HepG2 (cell line): Measurements from ENCODE around the gene VSNL1. TPM values are rescaled to one million over a fixed set of nuclear protein-coding genes. Genes with fewer than 3 reads are reported as not detected.
A peak's percentile ranks its signal among the peaks of the same experiment; 100 is the strongest.

Source experiments
- ATAC-seq: fragments of 200-7000 bp; cut with Tn5 transposase; 3 replicates; pipeline ENCODE4 v1.9.1; 2020; ENCODE audit warnings: mild to moderate bottlenecking, moderate library complexity
- BruUV-seq: library from RNA; stranded (reverse); fragments of 400-500 nt; replicated peaks from 2 replicates; lab custom pipeline; 2021; lab: Mats Ljungman, UMichigan
- CTCF ChIA-PET: fragments of 300-600 bp; formaldehyde crosslinking; extraction: SDS; loops from one replicate; lab custom pipeline; 2021; ENCODE audit warnings: low total read pairs, inconsistent platforms, low intra/inter-chr PET ratio; lab: Yijun Ruan, JAX
- POLR2A ChIA-PET: fragments of 350-600 bp; sonication (Branson Sonifier 250); formaldehyde crosslinking; loops from one replicate; lab custom pipeline; 2020; ENCODE audit warnings: antibody characterized with exemption, inconsistent platforms; lab: Yijun Ruan, JAX
- DNase-seq: peaks from one replicate; pipeline ENCODE4 v3.0.0-alpha.2; 2015; ENCODE audit warnings: low spot score
- FAIRE-seq: peaks from 3 replicates; lab custom pipeline; 2011; peaks lifted over from hg19 to GRCh38; lab: Jason Lieb, UNC
- H2AFZ ChIP-seq: one replicate; pipeline ENCODE4 v1.6.1; 2011; ENCODE audit warnings: low read length, inconsistent platforms
- H3K27ac ChIP-seq: fragments of 300-600 bp; 3 replicates; pipeline ENCODE4 v1.8.0; 2011; ENCODE audit warnings: mixed run types, mild to moderate bottlenecking, mixed read lengths, low read length, inconsistent platforms; ENCODE audit not compliant: insufficient read depth; ENCODE audit errors: extremely low read length
- H3K27me3 ChIP-seq, 2 experiments: fragments of 200-600 bp in 1 of 2; 2 replicates in 1 of 2; 3 replicates in 1 of 2; pipeline versions ENCODE4 v1.6.0 to v1.8.0; 2011; ENCODE audit warnings: low read length in 2 of 2, mild to moderate bottlenecking in 2 of 2, moderate library complexity in 2 of 2, inconsistent platforms in 1 of 2; ENCODE audit not compliant: insufficient read depth in 2 of 2, control insufficient read depth in 1 of 2
- H3K36me3 ChIP-seq, 2 experiments: fragments of 200-600 bp in 1 of 2; replicated peaks in 1 of 2; 2 replicates in 1 of 2; 3 replicates in 1 of 2; pipeline versions ENCODE4 v1.5.1 to v1.8.0; 2011; ENCODE audit warnings: low read length in 2 of 2, inconsistent platforms in 1 of 2; ENCODE audit not compliant: insufficient read depth in 2 of 2, control insufficient read depth in 1 of 2
- H3K4me1 ChIP-seq: 2 replicates; pipeline ENCODE4 v1.5.1; 2012; ENCODE audit warnings: low read length, inconsistent platforms; ENCODE audit not compliant: insufficient read depth
- H3K4me2 ChIP-seq: 2 replicates; pipeline ENCODE4 v1.6.0; 2011; ENCODE audit warnings: low read depth, low read length, inconsistent platforms
- H3K4me3 ChIP-seq, 3 experiments: fragments of 200-600 bp in 1 of 3; sonication (generic), shearing (Covaris generic) in 1 of 3; replicated peaks in 1 of 3; 2 replicates each; pipeline ENCODE4 v1.5.1; 2011 to 2016; ENCODE audit warnings: low read length in 3 of 3, inconsistent platforms in 2 of 3, low read depth in 2 of 3, mild to moderate bottlenecking in 2 of 3, control low read depth in 1 of 3, mixed read lengths in 1 of 3; ENCODE audit not compliant: insufficient read depth in 1 of 3
- H3K79me2 ChIP-seq: one replicate; pipeline ENCODE4 v1.6.1; 2011; ENCODE audit warnings: low read length, inconsistent platforms; ENCODE audit not compliant: insufficient read depth
- H3K9ac ChIP-seq: 2 replicates; pipeline ENCODE4 v1.6.0; 2011; ENCODE audit warnings: mild to moderate bottlenecking, low read depth, low read length, inconsistent platforms; ENCODE audit not compliant: insufficient read depth
- H3K9me3 ChIP-seq: 2 replicates; pipeline ENCODE4 v1.5.1; 2012; ENCODE audit warnings: mild to moderate bottlenecking, low read length
- H4K20me1 ChIP-seq: 2 replicates; pipeline ENCODE4 v1.6.0; 2011; ENCODE audit warnings: inconsistent platforms, mild to moderate bottlenecking, low read length, moderate library complexity; ENCODE audit not compliant: insufficient read depth
- ATM ChIP-seq: fragments of 450-650 bp; IDR thresholded peaks from 2 replicates; pipeline ENCODE4 v1.7.1; 2017; ENCODE audit warnings: mild to moderate bottlenecking, borderline replicate concordance
- E2F5 ChIP-seq: sonication (generic); formaldehyde crosslinking; conservative IDR thresholded peaks from 2 replicates; pipeline ENCODE4 v1.4.0; 2020; ENCODE audit warnings: missing genetic modification reagents
- GPN1 ChIP-seq: sonication (generic); formaldehyde crosslinking; IDR thresholded peaks from 2 replicates; pipeline ENCODE4 v1.5.1; 2020; ENCODE audit warnings: missing genetic modification reagents, borderline replicate concordance
- MLX ChIP-seq: IDR thresholded peaks from 2 replicates; pipeline ENCODE4 v1.6.1; 2016
- ZFP90 ChIP-seq: sonication (generic); formaldehyde crosslinking; IDR thresholded peaks from 2 replicates; pipeline ENCODE4 v1.8.0; 2022; ENCODE audit warnings: missing genetic modification reagents, mild to moderate bottlenecking, inconsistent platforms, borderline replicate concordance
- ZNF18 ChIP-seq: sonication (generic); formaldehyde crosslinking; IDR thresholded peaks from 2 replicates; pipeline ENCODE4 v1.8.0; 2022; ENCODE audit warnings: mild to moderate bottlenecking, missing genetic modification reagents; ENCODE audit not compliant: insufficient replicate concordance
- ZNF574 ChIP-seq: sonication (generic); formaldehyde crosslinking; IDR thresholded peaks from 2 replicates; pipeline ENCODE4 v1.4.0; 2020; ENCODE audit warnings: missing genetic modification reagents
- ZNF615 ChIP-seq: sonication (generic); formaldehyde crosslinking; IDR thresholded peaks from 2 replicates; pipeline ENCODE4 v1.5.0; 2020; ENCODE audit warnings: mild to moderate bottlenecking, missing genetic modification reagents, borderline replicate concordance
- ZNF629 ChIP-seq: sonication (generic); formaldehyde crosslinking; conservative IDR thresholded peaks from 2 replicates; pipeline ENCODE4 v1.5.0; 2020; ENCODE audit warnings: missing genetic modification reagents
- ZNF776 ChIP-seq: sonication (generic); formaldehyde crosslinking; IDR thresholded peaks from 2 replicates; pipeline ENCODE4 v1.4.0; 2020; ENCODE audit warnings: mild to moderate bottlenecking, missing genetic modification reagents
- ZSCAN5A ChIP-seq: sonication (generic); formaldehyde crosslinking; IDR thresholded peaks from 2 replicates; pipeline ENCODE4 v1.8.0; 2022; ENCODE audit warnings: mild to moderate bottlenecking, missing genetic modification reagents, borderline replicate concordance
- WGBS: methylation state at CpG from one replicate; pipeline ENCODE4 v1.1.6; 2017; ENCODE audit warnings: low lambda C conversion rate; 5-methylcytosine and 5-hydroxymethylcytosine counted together
- in situ Hi-C: cut with HindIII; loops from 2 replicates; pipeline ENCODE4 v1.10.0; 2017; ENCODE audit warnings: low pct_unique_long_range_greater_than_20kb; ENCODE audit not compliant: extremely low pct_ligation_motif_present
- intact Hi-C: fragments of 100-400 bp; cut with micrococcal nuclease; formaldehyde crosslinking; loops from one replicate; pipeline ENCODE4 v1.10.0; 2022; ENCODE audit not compliant: unreplicated experiment
- polyA plus RNA-seq, 8 experiments: library from polyadenylated mRNA; depleted of rRNA in 3 of 8; stranded (reverse) in 7 of 8; unstranded in 1 of 8; fragments of >200 nt; fragmentation: Illumina TruSeq in 4 of 8; extraction: Trizol in 4 of 8; gene quantifications; 2 replicates each; pipeline versions ENCODE4 v1.2.1 to v1.2.3, GENCODE V29; 2011 to 2016; ENCODE audit warnings: low read depth in 4 of 8, missing spikeins in 1 of 8, mixed read lengths in 1 of 8; ENCODE audit not compliant: insufficient read depth in 1 of 8
- total RNA-seq, 5 experiments: library from RNA; depleted of rRNA; stranded (reverse); fragments of >200 nt; fragmentation: Illumina TruSeq; extraction: Trizol; gene quantifications; 2 replicates each; pipeline ENCODE4 v1.2.3, GENCODE V29; 2016; ENCODE audit warnings: low read depth in 1 of 5

VSNL1 gene
- total and polyA plus RNA-seq, 2 of the 13 experiments (the other 11 are each of a cell fraction or from before 2014, with no cell fraction given) = 63.2 to 95.9 TPM

DNA sequence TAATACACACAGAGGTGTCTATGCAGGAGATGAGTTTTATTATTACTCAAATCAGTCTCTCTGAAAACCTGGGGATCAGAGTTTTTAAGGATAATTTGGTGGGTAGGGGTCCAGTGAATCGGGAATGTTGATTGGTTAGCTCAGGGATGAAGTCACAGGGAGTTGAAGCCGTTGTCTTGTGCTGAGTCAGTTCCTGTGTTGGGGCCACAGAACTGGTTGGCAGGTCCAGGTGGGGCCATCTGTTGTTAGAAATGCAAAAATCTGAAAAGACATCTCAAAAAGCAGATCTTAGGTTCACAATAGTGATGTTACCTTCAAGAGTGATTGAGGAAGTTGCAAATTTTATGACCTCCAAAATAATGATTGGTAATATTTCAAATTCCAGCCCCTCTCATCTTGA, 86.9 kb downstream of the VSNL1 start:
- DNase-seq (no peak), ATAC-seq (no peak), FAIRE-seq (peak; percentile 15)
- no peak for TF ChIP-seq ATM
- TF ChIP-seq ZNF18 (CRISPR knock-in tag) = no peak
- TF ChIP-seq MLX (CRISPR knock-in tag) = no peak
- TF ChIP-seq ZNF629 (CRISPR knock-in tag) = no peak
- TF ChIP-seq E2F5 (CRISPR knock-in tag) = no peak
- TF ChIP-seq ZFP90 = no peak
- no peak for TF ChIP-seq ZSCAN5A
- TF ChIP-seq ZNF615 (CRISPR knock-in tag) = no peak
- TF ChIP-seq GPN1 (CRISPR knock-in tag) = no peak
- no peak for TF ChIP-seq ZNF776 (CRISPR knock-in tag)
- no peak for TF ChIP-seq ZNF574 (CRISPR knock-in tag)
- H3K4me3 ChIP-seq = no peak overlapping the region
- no peak overlapping the region for H3K27ac ChIP-seq
- WGBS = 93% methylated on average over 2 of the region's 2 CpGs
- H3K36me3 ChIP-seq = peaks cover 10 to 20% of the 10 kb centered on the region in 2 experiments; a peak in 4 of 5 replicates
- no peaks in the 10 kb centered on the region for H3K4me1 ChIP-seq
- H2AFZ ChIP-seq = no peak overlapping the region
- no TSS peak for BruUV-seq
- in situ Hi-C loops (no loop called here), intact Hi-C loops (no loop called here)
- H4K20me1 ChIP-seq = no peaks in the 10 kb centered on the region
- H3K9me3 ChIP-seq = no peaks in the 10 kb centered on the region
- H3K9ac ChIP-seq = no peak overlapping the region
- ChIA-PET POLR2A (no interaction called here), CTCF (no interaction called here)
- H3K79me2 ChIP-seq = no peaks in the 10 kb centered on the region
- no peak overlapping the region for H3K4me2 ChIP-seq
- no peaks in the 10 kb centered on the region for H3K27me3 ChIP-seq
